HL-60 (cell line): ENCODE results near the gene GGA1.

Experiments
- DNase-seq, 2 experiments: peaks; one replicate each; pipeline ENCODE4 v3.0.0-alpha.2; 2010 to 2020; ENCODE audit warnings: low read depth in 1 of 2, low spot score in 1 of 2
- H3K27ac ChIP-seq: fragments of 250-450 bp; sonication (Bioruptor Pico); replicated peaks from 2 replicates; pipeline ENCODE4 v1.5.1; 2020; ENCODE audit warnings: mild to moderate bottlenecking, moderate library complexity
- H3K27me3 ChIP-seq: fragments of 250-450 bp; sonication (Bioruptor Pico); 2 replicates; pipeline ENCODE4 v1.5.1; 2021; ENCODE audit warnings: mild to moderate bottlenecking, moderate library complexity; ENCODE audit not compliant: insufficient read depth, poor library complexity, severe bottlenecking
- H3K4me3 ChIP-seq: replicated peaks from 2 replicates; pipeline ENCODE4 v1.5.1; 2011; ENCODE audit warnings: mild to moderate bottlenecking, control low read depth, low read length; ENCODE audit not compliant: insufficient read depth
- CTCF ChIP-seq: IDR thresholded peaks from one replicate; pipeline ENCODE4 v1.5.1; 2011; ENCODE audit warnings: low read length, control low read depth, inconsistent platforms; ENCODE audit not compliant: insufficient read depth
- GABPA ChIP-seq: IDR thresholded peaks from 2 replicates; pipeline ENCODE4 v1.6.1; 2012; ENCODE audit warnings: low read depth
- POLR2AphosphoS5 ChIP-seq: IDR thresholded peaks from 2 replicates; pipeline ENCODE4 v1.6.1; 2012; ENCODE audit warnings: low read depth
- REST ChIP-seq: IDR thresholded peaks from 2 replicates; pipeline ENCODE4 v1.6.1; 2012; ENCODE audit warnings: low read depth; ENCODE audit not compliant: insufficient replicate concordance
- SPI1 ChIP-seq: IDR thresholded peaks from 2 replicates; pipeline ENCODE4 v1.6.1; 2012; ENCODE audit warnings: low read depth, mild to moderate bottlenecking, borderline replicate concordance

Gene GGA1

GRCh38 chr22:37665487-37665886, 56.9 kb downstream of the GGA1 start:
- no peak overlapping the region for H3K27ac ChIP-seq

GRCh38 chr22:37669586-37669985, 61.0 kb downstream of the GGA1 start:
- no peak for DNase-seq
- Histone ChIP-seq H3K4me3 (no peak overlapping the region), H3K27me3 (no peaks in the 10 kb centered on the region), H3K27ac (no peak overlapping the region)
- no peak for TF ChIP-seq GABPA
- no peak for TF ChIP-seq POLR2AphosphoS5

More at GRCh38 chr22:37665487-37665886, 56.9 kb downstream of the GGA1 start:
- no peak for DNase-seq
- H3K4me3 ChIP-seq, result no peak overlapping the region
- no peaks in the 10 kb centered on the region for H3K27me3 ChIP-seq
- no peak for TF ChIP-seq CTCF
- TF ChIP-seq REST, result no peak
- TF ChIP-seq GABPA, result no peak
- no peak for TF ChIP-seq SPI1
- TF ChIP-seq POLR2AphosphoS5, result no peak

- H3K27me3 ChIP-seq, result no peaks in the 10 kb centered on the region
- peak overlapping the region; percentile 36 for H3K27ac ChIP-seq
- no peak for DNase-seq
- H3K4me3 ChIP-seq, result no peak overlapping the region
- TF ChIP-seq GABPA, result no peak
- TF ChIP-seq REST, result no peak
- no peak for TF ChIP-seq POLR2AphosphoS5
- no peak for TF ChIP-seq CTCF
- TF ChIP-seq SPI1, result no peak; the same call in 1 of the 2 replicates
Observed at GRCh38 chr22:37672206-37672919, 63.7 kb downstream of the GGA1 start.

- no peak overlapping the region for H3K4me3 ChIP-seq
- H3K27me3 ChIP-seq, result no peaks in the 10 kb centered on the region
- DNase-seq, result peak in 1 of 2 experiments; percentile 57
- no peak for TF ChIP-seq CTCF
- TF ChIP-seq POLR2AphosphoS5, result peak; percentile 34; the same call in 1 of the 2 replicates
- H3K27ac ChIP-seq, result peak overlapping the region; percentile 36
Observed at GRCh38 chr22:37672920-37673455, 64.4 kb downstream of the GGA1 start.
